HG02981 (cell line): ENCODE data around the gene PAIP2.
"Not testable (repeated sequence)": the region's sequence is repeated elsewhere in the genome, so short reads cannot be mapped to it uniquely, and the experiment has no call there.

Experiments
- ATAC-seq: cut with Tn5 transposase; IDR thresholded peaks from one replicate; pipeline ENCODE4 v1.9.1; 2021; ENCODE audit warnings: mild to moderate bottlenecking, moderate library complexity; ENCODE audit not compliant: unreplicated experiment

PAIP2 gene, protein sequence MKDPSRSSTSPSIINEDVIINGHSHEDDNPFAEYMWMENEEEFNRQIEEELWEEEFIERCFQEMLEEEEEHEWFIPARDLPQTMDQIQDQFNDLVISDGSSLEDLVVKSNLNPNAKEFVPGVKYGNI

DNA sequence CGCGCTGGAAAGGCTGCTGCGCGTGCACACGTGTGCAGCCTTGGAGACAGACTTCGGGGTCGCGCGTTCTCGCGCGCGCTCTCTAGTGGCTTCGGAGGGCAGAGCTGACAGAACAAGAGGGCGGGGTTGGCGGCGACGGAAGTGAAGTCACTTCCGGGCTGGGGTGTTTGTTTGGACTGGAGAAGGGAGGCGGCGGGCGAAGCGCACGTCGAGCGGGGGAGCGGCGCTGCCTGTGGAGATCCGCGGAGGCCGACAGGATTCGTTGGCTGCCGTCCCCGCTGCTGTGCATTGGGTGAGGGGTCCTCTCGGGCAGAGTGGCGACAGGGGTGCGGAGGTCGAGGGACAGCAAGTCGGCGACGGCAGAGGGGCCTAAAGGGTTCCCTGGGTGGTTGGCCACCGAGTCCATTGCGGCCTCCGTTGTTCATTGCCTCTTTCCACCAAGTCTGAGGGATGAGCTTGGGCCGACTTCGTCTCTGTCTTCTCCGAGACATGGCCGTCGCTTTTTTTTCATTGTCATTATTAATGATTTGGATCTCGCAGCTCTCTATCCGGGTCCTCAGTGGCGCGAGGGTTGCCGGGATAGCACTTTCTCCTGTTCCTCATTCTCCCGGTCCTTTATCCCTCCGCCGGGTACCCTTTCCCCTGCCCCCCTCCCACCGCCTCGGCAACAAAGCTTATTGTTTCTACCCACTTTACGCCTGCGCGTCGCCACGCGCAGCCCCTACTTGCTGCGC is at the start of gene PAIP2:
Gene PAIP2 (plus strand): TSS at position 166 of the 734 bp plus-strand sequence. CDS start 21,931 bp downstream, outside the sequence.
- peak; percentile 94 for ATAC-seq

DNA sequence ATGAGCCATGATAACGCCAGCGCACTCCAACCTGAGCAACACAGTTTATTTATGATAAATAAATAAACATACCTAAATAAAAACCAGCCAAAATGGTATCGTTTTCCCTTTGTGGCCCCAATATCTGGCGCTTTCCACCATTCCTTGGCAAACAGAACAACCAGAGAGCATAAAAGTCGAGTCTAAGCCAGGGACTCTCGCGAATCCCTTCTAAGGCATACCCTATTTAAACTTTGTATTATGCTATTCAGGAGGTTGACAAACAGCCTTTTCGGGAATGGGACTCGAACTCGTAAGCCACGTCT is 48.5 kb upstream of the PAIP2 start:
- ATAC-seq = no peak

DNA sequence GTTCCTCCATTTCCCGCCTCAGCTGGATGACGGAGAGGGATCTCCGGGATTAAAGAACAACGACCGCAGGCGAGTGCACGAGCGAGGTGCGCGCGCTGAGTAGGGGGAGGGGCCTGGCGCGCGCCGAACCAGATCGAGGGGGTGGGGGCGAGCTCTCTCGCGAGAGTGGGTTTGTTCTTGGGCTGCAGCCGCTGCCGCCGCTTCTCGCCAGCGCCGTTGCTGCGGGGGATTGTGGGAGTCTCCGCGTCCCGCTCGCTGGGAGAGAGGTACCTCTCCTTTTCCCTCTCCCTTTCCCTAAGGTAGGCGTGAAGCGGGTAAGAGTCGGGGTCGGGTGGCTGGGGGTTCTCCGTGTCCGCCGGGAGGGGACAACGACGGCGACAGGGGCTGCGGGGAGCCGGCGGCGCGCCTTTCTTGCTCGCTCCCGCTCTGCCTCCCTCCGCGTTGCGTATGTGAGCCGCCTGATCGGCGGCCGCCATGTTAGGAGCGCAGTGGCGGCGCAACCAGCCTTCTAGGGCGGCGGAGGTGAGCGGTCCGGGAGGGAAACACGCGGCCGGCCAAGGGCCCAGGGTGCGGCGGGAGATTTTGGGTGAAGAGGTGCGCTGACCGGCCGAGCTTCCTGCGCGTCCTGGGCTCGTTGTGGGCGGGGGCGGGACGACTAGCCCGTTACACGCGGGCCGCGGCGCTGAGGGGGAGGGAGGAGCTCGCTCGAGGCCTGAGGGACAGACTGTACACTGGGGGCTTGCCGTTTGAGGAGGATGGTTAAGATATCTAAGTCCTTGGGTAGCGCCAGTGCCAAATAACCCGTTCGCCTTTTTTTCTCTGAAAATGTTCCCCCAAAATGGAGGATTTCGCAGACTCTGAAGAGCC is 47.9 kb upstream of the PAIP2 start, which contains the start of gene MATR3:
Gene MATR3 (plus strand): TSS at position 234 of the 867 bp plus-strand sequence. CDS start 13,676 bp downstream, outside the sequence.
- peak; percentile 63 for ATAC-seq

DNA sequence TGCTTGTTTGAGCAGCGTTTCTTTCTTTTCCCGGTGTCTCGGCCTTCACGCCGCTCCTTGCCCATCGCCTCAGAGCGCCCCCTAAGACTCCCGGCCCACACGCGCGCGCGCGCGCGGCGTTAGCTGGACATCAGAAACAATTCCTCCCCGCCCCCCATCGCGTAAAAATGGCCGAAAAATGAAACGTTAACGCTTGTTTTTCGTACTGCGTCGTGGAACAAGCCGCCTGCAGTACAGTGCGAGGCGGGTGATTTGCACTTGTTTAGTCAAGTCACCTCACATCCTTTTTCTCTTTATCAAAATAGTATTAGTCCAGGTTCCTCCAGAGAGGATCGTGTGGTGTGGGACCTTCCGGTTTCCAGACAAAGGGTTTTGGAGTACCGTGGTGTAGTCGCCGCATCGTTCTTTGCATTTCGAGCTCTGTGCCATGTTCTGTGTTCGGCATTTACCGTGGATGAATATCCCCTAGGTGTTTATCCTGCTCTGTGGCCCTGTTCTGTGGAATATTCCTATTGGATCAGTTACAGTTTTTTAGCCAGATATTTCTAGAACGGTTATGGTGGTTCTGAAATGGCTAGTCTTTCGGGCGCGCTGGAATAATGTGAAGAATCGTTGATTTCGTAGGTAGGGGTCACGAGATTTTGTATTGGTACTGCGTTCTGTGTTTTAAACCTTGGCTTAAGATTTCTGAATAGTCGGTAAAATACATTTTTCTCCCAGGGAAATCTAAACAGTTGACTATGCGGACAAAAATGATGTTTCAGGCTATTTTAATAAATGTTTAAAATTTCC is 47.1 kb upstream of the PAIP2 start:
- ATAC-seq = peak; percentile 28

DNA sequence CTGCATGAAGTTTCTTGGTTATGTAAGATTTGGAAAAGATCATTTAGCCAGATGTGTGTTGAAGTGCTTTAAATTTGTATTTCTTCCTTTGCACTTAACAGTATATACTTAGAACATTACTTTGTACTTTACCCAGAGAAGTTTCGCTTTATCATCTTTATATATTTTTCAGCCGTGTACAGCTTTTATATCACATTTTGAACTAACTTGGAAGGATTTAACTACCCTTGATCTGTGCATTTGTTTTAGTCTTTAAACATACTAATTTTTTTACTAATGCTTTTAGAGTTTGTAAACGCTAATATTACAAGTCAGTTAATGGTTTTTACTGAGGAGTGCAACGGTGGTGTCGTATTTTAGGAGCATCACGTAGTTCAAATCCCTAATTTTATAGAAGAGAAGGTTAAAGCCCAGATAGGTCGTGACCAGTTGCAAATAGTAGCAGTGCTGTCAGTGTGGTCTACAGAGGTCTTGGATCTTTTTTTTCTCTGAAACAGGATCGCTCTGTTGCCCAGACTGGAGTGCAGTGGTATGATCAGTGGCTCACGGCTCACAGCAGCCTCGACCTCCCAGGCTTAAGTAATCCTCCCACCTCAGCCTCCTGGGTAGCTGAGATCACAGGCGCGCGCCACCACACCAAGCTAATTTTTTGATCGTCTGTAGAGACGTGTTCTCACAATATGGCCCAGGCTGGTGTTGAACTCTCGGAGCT is 46.2 kb upstream of the PAIP2 start:
- no peak for ATAC-seq

DNA sequence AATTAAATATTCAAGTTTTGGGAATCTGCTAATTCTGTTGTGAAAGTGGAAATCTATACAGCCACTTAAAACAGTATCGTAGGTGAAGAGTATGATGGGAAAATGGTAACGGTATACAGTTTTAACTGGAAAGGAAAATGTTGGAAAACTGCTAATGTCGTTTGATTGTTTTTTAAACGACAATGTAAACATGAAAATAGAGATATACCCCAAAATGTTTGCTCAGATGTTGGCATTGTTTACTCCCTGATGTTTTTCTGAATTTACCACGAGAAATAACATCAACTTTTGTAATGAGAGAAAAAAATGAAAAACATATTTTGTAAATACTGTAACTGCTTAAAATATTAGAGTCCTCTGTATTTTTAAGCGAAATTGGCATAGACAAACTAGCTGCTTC is 45.5 kb upstream of the PAIP2 start:
- ATAC-seq = no peak

DNA sequence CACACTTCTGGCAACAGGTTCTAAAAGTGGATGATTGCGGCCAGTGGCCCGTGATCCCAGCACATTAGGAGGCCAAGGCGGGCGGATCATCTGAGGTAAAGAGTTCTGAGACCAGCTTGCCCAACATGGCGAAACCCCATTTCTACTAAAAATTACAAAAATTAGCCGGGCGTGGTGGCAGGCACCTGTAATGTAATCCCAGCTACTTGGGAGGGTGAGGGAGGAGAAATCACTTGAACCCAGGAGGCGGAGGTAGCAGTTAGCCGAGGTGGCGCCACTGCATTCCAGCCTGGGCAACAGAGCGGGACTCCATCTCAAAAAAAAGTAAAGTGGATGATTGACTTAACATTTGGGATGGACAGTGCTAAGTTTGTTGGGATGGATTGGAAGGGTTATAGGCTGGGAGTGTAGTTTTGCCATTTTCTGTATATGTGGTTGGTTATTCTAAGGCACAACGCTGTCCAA is 44.8 kb upstream of the PAIP2 start:
- no peak for ATAC-seq

DNA sequence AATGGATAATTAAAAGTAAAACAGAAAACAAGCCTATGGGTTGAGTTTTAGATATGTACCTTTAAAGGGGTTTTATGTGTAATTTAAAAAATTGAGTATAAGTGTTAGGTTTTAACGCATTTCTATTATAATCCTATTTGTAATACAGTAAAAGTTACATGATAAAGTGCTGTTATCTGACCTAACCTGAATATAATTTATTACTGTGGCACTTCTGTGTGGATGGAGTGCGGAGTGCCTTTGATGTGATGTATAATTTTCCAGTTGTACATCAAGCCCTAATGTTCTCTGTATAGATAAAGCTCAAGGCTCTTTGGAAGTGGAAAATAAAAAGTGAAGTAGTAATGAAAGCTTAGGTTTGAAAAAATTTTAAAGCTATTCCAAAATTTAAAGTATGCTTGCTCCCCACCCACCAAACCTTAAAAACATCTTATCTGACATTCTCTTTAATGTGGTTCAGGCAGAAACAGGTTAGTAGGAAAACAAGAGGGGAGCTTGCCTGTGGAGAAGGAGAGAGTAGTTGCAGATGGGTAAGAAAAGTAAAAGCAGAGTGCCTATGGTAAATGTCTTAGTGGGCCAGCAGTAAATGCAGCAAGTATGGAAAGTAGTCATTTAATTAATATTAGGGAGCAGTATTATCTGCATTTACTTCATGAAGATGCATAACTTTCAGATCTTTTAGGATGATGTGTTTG is 44.1 kb upstream of the PAIP2 start:
- no peak for ATAC-seq

DNA sequence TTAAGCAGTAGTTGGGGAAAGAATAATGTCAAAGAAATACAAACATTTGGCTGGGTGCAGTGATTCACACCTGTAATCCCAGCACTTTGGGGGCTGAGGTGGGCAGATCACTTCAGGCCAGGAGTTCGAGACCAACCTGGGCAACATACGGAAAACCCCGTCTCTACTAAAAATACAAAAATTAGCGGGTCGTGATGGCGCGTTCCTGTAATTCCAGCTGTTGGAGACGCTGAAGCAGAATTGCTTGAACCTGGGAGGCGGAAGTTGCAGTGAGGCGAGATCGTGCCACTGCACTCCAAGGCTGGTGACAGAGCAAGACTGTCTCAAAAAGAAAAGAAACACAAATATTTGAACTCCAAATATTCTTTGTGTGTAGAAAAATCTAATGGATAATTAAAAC is 43.4 kb upstream of the PAIP2 start:
- no peak for ATAC-seq

DNA sequence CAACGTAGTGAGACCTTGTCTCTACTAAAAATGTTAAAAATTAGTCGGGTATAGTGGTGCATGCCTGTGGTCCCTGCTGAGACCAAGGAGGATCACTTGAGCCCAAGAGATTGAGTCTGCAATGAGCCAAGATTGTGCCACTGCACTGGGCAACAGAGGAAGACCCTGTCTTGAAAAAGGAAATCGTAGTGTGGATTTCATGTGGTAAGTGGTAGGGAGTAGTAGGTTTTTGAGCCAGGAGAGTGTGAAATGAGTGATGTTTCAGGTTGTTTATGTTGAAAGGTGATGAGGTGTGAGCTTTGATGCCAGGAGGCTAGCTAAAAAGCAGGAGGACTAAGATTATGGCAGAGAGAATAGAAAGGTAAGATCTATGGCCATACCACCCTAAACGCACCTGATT is 42.2 kb upstream of the PAIP2 start:
- ATAC-seq = no peak

DNA sequence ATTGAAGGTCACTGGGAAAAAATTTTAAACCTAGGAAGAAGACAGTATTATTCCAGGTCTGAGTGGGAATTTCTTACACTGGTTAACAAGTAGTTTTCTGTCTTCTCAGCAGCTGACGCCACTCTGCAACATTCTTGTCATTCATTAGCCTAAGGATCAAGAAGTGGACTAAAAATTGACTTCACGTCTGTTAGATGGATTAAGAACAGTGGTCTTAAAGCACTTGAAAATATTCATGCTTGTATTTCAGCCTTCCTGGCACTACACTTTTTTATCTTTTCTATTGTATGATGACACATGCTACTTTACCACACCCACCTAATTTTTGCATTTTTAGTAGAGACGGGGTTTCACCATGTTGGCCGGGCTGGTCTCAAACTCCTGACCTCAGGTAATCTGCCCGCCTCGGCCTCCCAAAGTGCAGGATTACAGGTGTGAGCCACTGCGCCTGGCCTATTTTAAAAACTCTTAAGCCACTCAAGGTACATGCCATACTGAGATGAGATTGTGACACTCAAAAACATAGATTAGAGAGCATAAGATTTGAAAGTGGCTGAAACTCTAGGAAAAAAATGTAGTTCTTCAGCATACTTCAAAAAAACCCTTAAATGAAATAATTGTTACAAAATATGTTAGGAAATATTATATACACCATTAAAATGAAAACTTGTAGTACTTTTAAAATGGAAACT is 39.7 kb upstream of the PAIP2 start:
- ATAC-seq = no peak

DNA sequence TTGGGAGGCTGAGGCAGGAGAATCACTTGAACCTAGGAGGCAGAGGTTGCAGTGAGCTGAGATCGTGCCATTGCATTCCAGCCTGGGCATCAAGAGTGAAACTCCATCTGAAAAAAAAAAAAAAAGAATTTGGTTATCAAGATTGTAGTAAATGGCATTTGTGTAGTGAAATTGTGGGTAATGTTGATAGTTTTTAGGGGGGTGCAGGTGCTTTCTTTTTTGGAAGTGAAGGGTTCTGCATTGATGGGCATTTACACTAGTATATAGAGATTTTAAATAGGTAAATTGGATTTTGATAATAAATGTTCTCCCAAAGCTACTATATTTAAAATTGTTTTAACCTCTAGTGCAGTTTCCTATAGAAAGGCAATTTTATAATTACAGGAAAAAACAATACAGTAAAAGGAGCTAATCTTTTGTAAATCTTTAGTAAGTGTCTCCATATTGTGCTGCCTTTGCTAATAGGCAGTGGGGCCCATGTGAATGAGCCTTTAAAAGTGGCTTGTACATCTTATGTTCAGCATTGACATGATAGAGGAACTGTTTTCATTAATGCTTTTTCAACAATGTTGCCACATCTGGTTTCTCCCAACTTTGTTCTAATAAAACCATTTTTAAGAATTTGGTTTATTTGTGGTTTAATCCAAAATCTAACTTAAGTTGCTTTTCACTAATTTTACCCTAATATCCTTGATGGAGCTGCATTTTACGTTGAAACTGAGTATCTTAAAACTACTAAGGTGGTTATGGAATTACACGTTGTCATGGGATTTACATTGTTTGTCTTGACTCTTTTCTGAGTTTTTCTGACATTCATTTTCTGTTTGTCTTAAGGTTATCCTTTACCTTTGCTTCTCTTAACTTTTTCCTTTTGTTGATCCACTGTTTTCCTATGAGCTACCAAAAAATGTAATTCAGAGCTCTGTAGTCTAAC is 37.0 kb upstream of the PAIP2 start:
- ATAC-seq = no peak

DNA sequence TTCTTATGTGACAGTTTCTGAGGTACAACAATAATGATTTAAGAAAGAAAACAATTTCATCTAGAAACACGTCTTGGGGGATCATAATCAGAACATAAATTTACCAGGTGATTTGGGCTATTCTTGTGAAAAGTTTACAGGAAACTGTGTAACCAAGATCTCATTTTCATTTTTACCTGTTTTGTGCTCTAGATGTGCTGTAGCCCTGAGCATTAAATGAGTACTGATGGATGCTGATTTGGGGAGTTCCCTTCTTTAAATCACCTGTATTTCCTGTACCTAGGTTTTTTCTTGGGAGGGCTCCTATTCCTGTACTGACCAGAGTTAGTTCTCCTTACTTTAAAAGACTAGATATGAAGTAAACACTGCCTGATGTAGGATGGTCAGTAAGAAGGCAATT is 35.5 kb upstream of the PAIP2 start:
- no peak for ATAC-seq

DNA sequence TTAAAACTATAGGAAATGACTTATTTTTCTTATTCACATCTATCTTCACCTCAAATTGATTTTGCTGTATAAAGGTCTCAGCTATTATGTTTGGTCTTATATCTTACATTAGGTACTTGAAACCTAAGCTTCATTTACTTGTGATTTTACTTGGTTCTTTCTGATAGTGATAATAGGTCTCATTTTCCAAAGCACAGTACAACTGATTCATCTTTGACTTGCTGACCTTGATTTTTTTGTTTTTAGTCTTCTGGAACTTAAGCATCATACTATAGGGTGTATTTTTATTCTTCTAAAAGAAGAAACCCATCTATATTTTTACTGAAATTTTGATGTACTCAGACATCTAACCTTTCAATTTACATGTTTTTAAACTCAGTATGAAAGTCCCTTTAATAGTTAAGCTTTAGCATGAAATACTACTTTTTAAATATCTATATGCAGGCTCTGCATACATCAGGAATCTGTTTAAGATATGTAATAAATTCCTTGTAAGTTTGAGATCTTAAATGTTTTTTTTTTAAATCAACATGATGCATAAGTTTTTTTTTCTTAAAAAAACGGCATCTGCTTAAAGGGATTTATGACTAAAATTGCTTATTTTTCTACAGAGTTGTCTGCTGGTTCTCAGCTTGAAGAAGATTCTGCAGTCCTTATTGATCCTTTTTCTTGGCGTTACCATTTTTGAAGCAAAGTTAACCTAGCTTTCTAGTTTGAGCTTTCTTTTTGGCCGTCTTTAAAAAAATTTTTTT is 34.9 kb upstream of the PAIP2 start:
- ATAC-seq = no peak

DNA sequence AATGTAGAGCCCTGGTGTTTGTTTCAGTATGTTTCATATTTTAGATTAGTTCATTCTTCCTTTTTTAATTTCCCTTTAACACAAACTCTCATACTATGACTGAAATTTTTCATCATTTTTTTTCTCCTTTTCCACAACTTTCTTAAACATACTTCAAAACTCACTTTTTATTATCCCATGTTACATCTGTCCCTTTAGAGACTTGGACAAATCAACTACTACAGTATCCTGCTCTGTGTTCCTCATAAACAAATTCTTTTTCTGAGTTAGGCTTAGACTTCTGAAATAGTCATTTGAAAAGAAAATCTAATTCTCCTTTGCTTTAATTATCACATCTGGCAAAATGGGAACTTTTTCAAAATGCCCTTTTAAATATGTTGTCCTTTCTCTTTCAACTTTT is 32.9 kb upstream of the PAIP2 start:
- ATAC-seq = no peak

DNA sequence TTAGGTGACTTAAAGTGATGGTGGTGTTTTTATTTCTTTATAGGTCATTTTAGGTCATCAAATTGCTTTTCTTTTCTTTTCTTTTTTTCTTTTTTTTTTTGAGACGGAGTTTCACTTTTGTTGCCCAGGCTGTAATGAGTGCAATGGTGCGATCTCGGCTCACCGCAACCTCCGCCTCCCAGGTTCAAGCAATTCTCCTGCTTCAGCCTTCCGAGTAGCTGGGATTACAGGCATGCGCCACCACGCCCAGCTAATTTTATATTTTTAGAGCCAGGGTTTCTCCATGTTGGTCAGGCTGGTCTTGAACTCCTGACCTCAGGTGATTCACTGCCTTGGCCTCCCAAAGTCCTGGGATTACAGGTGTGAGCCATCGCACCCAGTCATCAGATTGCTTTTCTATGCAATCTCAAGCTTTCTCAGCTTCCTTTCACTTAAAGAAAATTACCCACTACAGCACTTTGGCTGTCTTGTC is 30.9 kb upstream of the PAIP2 start:
- ATAC-seq = not testable (repeated sequence)

DNA sequence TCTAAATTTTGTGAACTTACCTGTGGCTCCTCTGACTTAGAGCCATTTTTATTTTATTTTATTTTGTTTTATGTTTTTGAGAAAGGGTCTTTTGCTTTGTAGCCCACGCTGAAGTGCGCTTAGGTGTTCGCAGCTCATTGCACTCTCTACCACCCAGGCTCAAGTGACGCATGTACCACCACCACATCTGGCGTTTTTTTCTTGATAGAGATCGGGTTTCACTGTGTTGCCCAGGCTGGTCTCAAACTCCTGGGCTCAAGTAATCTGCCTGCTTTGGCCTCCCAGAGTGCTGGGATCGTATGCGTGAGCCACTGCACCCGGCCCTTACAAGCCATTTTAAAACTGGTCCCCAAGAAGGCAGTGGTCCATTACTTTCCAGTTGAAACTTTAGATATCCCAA is 29.6 kb upstream of the PAIP2 start:
- ATAC-seq = no peak
